GM18526 (cell line): ENCODE data around the gene PC.
A peak's percentile ranks its signal among the peaks of the same experiment; 100 is the strongest.

Source experiments
- POLR2A ChIP-seq: IDR thresholded peaks from 3 replicates; pipeline ENCODE4 v1.6.1; 2011; ENCODE audit not compliant: insufficient read length; ENCODE audit errors: extremely low read depth

The PC gene

DNA sequence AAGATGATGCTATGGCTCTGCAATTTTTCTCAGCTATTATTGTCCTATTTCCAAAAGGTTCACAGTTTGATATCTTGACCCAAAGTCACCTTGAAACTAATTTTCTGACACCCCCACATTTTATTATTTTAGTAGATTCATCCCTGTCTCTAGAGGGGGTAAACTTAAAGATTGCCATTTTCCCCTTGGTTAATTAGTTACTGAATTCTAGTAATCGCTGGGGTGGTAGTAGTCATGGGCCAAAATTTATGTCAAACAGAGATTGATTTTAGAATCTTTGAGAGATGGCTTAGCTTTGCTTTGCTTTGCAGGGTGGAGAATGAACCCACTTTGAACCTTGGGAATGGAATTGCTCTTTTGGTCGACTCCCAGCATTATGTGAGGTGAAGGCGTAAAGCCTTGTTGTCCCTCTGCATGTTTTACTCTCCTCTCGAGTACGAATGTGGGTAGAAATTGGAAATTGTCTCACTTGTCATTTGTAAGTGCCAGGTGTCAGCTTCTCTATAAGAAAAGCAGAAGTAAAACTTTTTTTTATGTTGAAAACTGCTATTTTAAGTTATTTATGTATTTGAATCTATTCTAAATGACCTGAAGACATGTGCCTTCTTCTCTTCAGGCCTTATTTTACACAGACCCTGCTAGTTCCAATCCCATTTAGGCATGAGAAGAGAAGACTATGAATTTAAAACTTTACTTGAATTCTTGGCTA is 157.3 kb downstream of the PC start:
- TF ChIP-seq POLR2A: peak; percentile 26
